Fibroblast of lung (primary cell): ENCODE data around the gene STX7. TPM values are rescaled to one million over a fixed set of nuclear protein-coding genes. Genes with fewer than 3 reads are reported as not detected.

Source experiments
- DNase-seq, 2 donors: peaks; one replicate each; pipeline versions ENCODE4 v3.0.0 to v3.0.0-alpha.2; 2010; ENCODE audit warnings: low read depth in 2 of 2
- H2AFZ ChIP-seq: 2 replicates; pipeline ENCODE4 v1.5.1; 2012; ENCODE audit warnings: low read length, control low read depth, inconsistent platforms
- H3K27ac ChIP-seq: 2 replicates; pipeline ENCODE4 v1.5.1; 2011; ENCODE audit warnings: low read length, control low read depth; ENCODE audit not compliant: insufficient read depth
- H3K27me3 ChIP-seq: 2 replicates; pipeline ENCODE4 v1.5.1; 2011; ENCODE audit warnings: mild to moderate bottlenecking, low read length; ENCODE audit not compliant: control insufficient read depth, insufficient read depth
- H3K36me3 ChIP-seq: 2 replicates; pipeline ENCODE4 v1.5.1; 2011; ENCODE audit warnings: low read length; ENCODE audit not compliant: control insufficient read depth, insufficient read depth
- H3K4me1 ChIP-seq: 2 replicates; pipeline ENCODE4 v1.5.1; 2011; ENCODE audit warnings: low read length; ENCODE audit not compliant: control insufficient read depth, insufficient read depth; ENCODE audit errors: extremely low read depth
- H3K4me2 ChIP-seq: 2 replicates; pipeline ENCODE4 v1.5.1; 2011; ENCODE audit warnings: low read length, control low read depth; ENCODE audit not compliant: insufficient read depth; ENCODE audit errors: extremely low read depth
- H3K4me3 ChIP-seq, 4 experiments: fragments of 200-600 bp in 1 of 4; sonication (generic) in 1 of 4; replicated peaks in 1 of 4; 2 replicates each; pipeline ENCODE4 v1.5.1; 2011 to 2016; ENCODE audit warnings: low read length in 4 of 4, low read depth in 3 of 4, mild to moderate bottlenecking in 3 of 4, control low read depth in 2 of 4, inconsistent platforms in 1 of 4, mixed read lengths in 1 of 4; ENCODE audit not compliant: insufficient read depth in 1 of 4; ENCODE audit errors: control extremely low read depth in 1 of 4
- H3K79me2 ChIP-seq: 2 replicates; pipeline ENCODE4 v1.5.1; 2012; ENCODE audit warnings: mild to moderate bottlenecking, low read length, inconsistent platforms; ENCODE audit not compliant: control insufficient read depth, insufficient read depth
- H3K9ac ChIP-seq: 2 replicates; pipeline ENCODE4 v1.5.1; 2011; ENCODE audit warnings: mild to moderate bottlenecking, low read length, control low read depth; ENCODE audit not compliant: insufficient read depth
- H3K9me3 ChIP-seq: 2 replicates; pipeline ENCODE4 v1.5.1; 2012; ENCODE audit warnings: low read depth, low read length; ENCODE audit not compliant: control insufficient read depth, insufficient read depth
- H4K20me1 ChIP-seq: 2 replicates; pipeline ENCODE4 v1.5.1; 2011; ENCODE audit warnings: low read length; ENCODE audit not compliant: control insufficient read depth, insufficient read depth; ENCODE audit errors: extremely low read depth
- EZH2 ChIP-seq: IDR thresholded peaks from 2 replicates; pipeline ENCODE4 v1.5.1; 2012; ENCODE audit warnings: low read length, control low read depth, mild to moderate bottlenecking; ENCODE audit errors: missing control alignments
- polyA plus RNA-seq, 2 donors: library from polyadenylated mRNA; depleted of rRNA in 1 of 2; stranded (reverse) in 1 of 2; unstranded in 1 of 2; fragments of >200 nt; gene quantifications; 2 replicates each; pipeline ENCODE4 v1.2.1, GENCODE V29; 2011 to 2012; ENCODE audit warnings: missing spikeins in 1 of 2
- total RNA-seq: library from RNA; depleted of rRNA; stranded (reverse); fragments of >200 nt; gene quantifications from 2 replicates; pipeline ENCODE4 v1.2.1, GENCODE V29; 2014
- TF ChIP-seq, protein P1 (sequence below), 2 donors: IDR thresholded peaks in 1 of 2; conservative IDR thresholded peaks in 1 of 2; 1 replicate in 1 of 2; 2 replicates in 1 of 2; pipeline ENCODE4 v1.5.1; 2011 to 2012; ENCODE audit warnings: low read length in 2 of 2, control low read depth in 1 of 2, inconsistent platforms in 1 of 2, low read depth in 1 of 2, mild to moderate bottlenecking in 1 of 2

Gene STX7
- total and polyA plus RNA-seq, 2 donors (not counting 1 experiment from before 2014, with no cell fraction given) = 52.1 to 53.0 TPM

- no peak overlapping the region for H3K4me2 ChIP-seq
- no peak overlapping the region for H2AFZ ChIP-seq
Observed at GRCh38 chr6:132414761-132415160, 98.2 kb downstream of the STX7 start.

GRCh38 chr6:132414322-132414721 is 98.6 kb downstream of the STX7 start:
- H3K79me2 ChIP-seq = no peaks in the 10 kb centered on the region
- no peaks in the 10 kb centered on the region for H4K20me1 ChIP-seq
- H3K4me2 ChIP-seq = no peak overlapping the region
- H3K9ac ChIP-seq = no peak overlapping the region
- no peak overlapping the region for H2AFZ ChIP-seq
- no peaks in the 10 kb centered on the region for H3K9me3 ChIP-seq
- H3K27me3 ChIP-seq = no peaks in the 10 kb centered on the region
- DNase-seq = no peak
- TF ChIP-seq EZH2 = no peak
- no peaks in the 10 kb centered on the region for H3K36me3 ChIP-seq
- no peaks in the 10 kb centered on the region for H3K4me1 ChIP-seq
- H3K27ac ChIP-seq = no peak overlapping the region
- no peak overlapping the region for H3K4me3 ChIP-seq

More at GRCh38 chr6:132414761-132415160, 98.2 kb downstream of the STX7 start:
- DNase-seq = no peak
- H3K36me3 ChIP-seq = no peaks in the 10 kb centered on the region
- H3K27ac ChIP-seq = no peak overlapping the region
- TF ChIP-seq, protein P1, sequence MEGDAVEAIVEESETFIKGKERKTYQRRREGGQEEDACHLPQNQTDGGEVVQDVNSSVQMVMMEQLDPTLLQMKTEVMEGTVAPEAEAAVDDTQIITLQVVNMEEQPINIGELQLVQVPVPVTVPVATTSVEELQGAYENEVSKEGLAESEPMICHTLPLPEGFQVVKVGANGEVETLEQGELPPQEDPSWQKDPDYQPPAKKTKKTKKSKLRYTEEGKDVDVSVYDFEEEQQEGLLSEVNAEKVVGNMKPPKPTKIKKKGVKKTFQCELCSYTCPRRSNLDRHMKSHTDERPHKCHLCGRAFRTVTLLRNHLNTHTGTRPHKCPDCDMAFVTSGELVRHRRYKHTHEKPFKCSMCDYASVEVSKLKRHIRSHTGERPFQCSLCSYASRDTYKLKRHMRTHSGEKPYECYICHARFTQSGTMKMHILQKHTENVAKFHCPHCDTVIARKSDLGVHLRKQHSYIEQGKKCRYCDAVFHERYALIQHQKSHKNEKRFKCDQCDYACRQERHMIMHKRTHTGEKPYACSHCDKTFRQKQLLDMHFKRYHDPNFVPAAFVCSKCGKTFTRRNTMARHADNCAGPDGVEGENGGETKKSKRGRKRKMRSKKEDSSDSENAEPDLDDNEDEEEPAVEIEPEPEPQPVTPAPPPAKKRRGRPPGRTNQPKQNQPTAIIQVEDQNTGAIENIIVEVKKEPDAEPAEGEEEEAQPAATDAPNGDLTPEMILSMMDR (conservative IDR thresholded peaks at IDR 0.05 in 1 of 2, IDR thresholded peaks at IDR 0.05 in 1 of 2; ENCODE audit: low read depth in 1 of 2, low read length in 2 of 2) = no peak
- no peak for TF ChIP-seq EZH2
- H3K9me3 ChIP-seq = no peaks in the 10 kb centered on the region
- H3K79me2 ChIP-seq = no peaks in the 10 kb centered on the region
- no peaks in the 10 kb centered on the region for H4K20me1 ChIP-seq
- H3K4me1 ChIP-seq = no peaks in the 10 kb centered on the region
- H3K27me3 ChIP-seq = no peaks in the 10 kb centered on the region
- no peak overlapping the region for H3K9ac ChIP-seq
- no peak overlapping the region for H3K4me3 ChIP-seq

DNA sequence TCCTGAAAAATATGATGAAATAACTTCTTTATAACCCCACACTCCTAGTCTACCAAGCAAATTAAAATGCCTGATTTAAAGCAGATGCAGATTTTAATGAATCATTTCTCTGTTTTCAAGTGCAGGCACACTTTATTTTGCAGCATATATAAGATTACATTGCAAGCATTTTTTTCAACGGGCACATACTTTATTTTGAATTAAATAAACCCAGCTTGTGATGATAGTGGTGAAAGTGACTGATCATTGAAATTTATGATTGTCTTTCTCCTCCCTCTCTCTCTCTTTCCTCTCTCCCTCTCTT is 99.5 kb downstream of the STX7 start:
- no peaks in the 10 kb centered on the region for H3K4me1 ChIP-seq
- H2AFZ ChIP-seq = no peak overlapping the region
- no peak overlapping the region for H3K4me3 ChIP-seq
- H3K4me2 ChIP-seq = no peak overlapping the region
- no peak overlapping the region for H3K27ac ChIP-seq
- no peaks in the 10 kb centered on the region for H3K9me3 ChIP-seq
- no peaks in the 10 kb centered on the region for H3K36me3 ChIP-seq
- no peaks in the 10 kb centered on the region for H3K27me3 ChIP-seq
- no peak for DNase-seq
- TF ChIP-seq EZH2 = no peak
- TF ChIP-seq, protein P1 (conservative IDR thresholded peaks at IDR 0.05 in 1 of 2, IDR thresholded peaks at IDR 0.05 in 1 of 2; ENCODE audit: low read depth in 1 of 2, low read length in 2 of 2) = no peak
- no peaks in the 10 kb centered on the region for H3K79me2 ChIP-seq
- H4K20me1 ChIP-seq = no peaks in the 10 kb centered on the region
- H3K9ac ChIP-seq = no peak overlapping the region
